Fibroblast of pulmonary artery (primary cell): ENCODE measurements around the gene MBD2.
A peak's percentile ranks its signal among the peaks of the same experiment; 100 is the strongest.
"Not testable (repeated sequence)": the region's sequence is repeated elsewhere in the genome, so short reads cannot be mapped to it uniquely, and the experiment has no call there.

Source experiments
- DNase-seq: peaks from one replicate; pipeline ENCODE4 v3.0.0-alpha.2; 2010; ENCODE audit warnings: low read depth
- H3K4me3 ChIP-seq: replicated peaks from 2 replicates; pipeline ENCODE4 v1.5.1; 2011; ENCODE audit warnings: low read depth, mild to moderate bottlenecking, control low read depth, low read length, moderate library complexity
- CTCF ChIP-seq: IDR thresholded peaks from 2 replicates; pipeline ENCODE4 v1.5.1; 2011; ENCODE audit warnings: mild to moderate bottlenecking, control low read depth, low read length, inconsistent platforms; ENCODE audit errors: missing control alignments

Gene MBD2

GRCh38 chr18:54127759-54128378, 96.6 kb downstream of the MBD2 start:
- peak; percentile 75 for TF ChIP-seq CTCF
- no peak overlapping the region for H3K4me3 ChIP-seq
- DNase-seq, result peak; percentile 77

- TF ChIP-seq CTCF, result no peak
- H3K4me3 ChIP-seq, result no peak overlapping the region
- DNase-seq, result no peak
Measured at GRCh38 chr18:54125429-54125828, 99.0 kb downstream of the MBD2 start.

- DNase-seq, result peak; percentile 72
- H3K4me3 ChIP-seq, result not testable (repeated sequence)
Measured at GRCh38 chr18:54123720-54124440, 100.6 kb downstream of the MBD2 start.

- TF ChIP-seq CTCF, result peak; percentile 93
- no peak overlapping the region for H3K4me3 ChIP-seq
- DNase-seq, result peak; percentile 80
Measured at GRCh38 chr18:54119524-54120019, 104.9 kb downstream of the MBD2 start.

- peak; percentile 26 for DNase-seq
- no peak overlapping the region for H3K4me3 ChIP-seq
- TF ChIP-seq CTCF, result no peak
Measured at GRCh38 chr18:54117853-54118773, 106.4 kb downstream of the MBD2 start.

- DNase-seq, result no peak
- H3K4me3 ChIP-seq, result no peak overlapping the region
- no peak for TF ChIP-seq CTCF
Measured at GRCh38 chr18:54116541-54117257, 107.8 kb downstream of the MBD2 start.

GRCh38 chr18:54112356-54112755, 112.1 kb downstream of the MBD2 start:
- DNase-seq, result no peak
- no peak for TF ChIP-seq CTCF
- H3K4me3 ChIP-seq, result no peak overlapping the region
